ENCODE data around the gene GPATCH8. TPM values are rescaled to one million over a fixed set of nuclear protein-coding genes. Genes with fewer than 3 reads are reported as not detected.

Gene GPATCH8
- total and polyA plus RNA-seq, 9 of the 15 experiments (the other 6 are each of a cell fraction or from before 2014, with no cell fraction given): 10.6 to 29.6 (median 13.2) TPM

DNA sequence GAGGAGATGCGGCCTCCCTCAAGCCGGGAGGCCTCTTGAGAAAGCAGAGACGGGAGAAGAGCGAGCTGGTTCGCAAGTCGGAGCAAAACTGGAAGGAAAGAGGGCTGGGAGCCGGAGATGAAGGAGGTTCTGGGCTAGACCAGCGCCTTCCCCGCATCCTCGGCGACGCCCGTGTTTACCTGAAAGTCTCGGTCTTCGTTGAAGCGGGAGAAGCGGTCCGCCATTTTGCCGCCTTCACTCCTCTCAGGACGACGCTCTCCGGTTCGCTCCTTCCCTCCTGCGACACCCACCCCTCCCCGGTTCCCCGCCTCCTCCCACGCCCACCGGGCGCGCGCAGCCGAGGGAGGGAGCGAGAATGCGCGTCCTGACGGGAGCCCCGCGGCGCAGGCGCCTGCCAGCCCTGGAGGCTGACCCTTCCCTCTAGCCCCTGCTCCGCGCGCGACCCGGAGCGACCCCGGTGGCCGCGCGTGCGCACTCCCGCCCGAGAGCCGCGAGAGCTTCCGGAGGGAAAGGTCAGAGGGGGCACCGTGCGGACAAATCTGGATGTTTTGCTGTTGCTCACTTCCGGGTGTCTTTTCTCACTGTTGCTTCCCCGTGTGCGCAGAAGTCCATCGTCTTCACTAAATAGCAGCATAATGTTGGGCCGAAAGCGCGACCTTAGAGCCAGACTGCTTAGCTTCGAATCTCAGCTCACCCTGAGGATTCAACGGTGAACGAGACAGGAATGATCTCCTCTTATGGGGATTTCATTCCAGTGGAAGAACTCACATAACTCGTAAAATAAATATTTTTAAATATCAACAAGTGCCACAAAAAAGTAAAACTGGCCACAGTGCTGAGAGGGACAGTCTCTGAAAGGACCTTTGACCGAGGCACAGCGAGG is at the start of gene GPATCH8 (continued):
- TF ChIP-seq BCL6 (CRISPR knock-in tag; IDR thresholded peaks at IDR 0.05) (no peak), ZC3H11A (IDR thresholded peaks at IDR 0.05; ENCODE audit: low read depth, low read length) (no peak), ZNF77 (CRISPR knock-in tag; IDR thresholded peaks at IDR 0.05) (no peak), ZNF3 (CRISPR knock-in tag; IDR thresholded peaks at IDR 0.05) (no peak), GATAD2B (IDR thresholded peaks at IDR 0.05; ENCODE audit: borderline replicate concordance) (no peak), HDAC6 (IDR thresholded peaks at IDR 0.05; ENCODE audit: low read depth, low read length) (no peak), CSDE1 (IDR thresholded peaks at IDR 0.05) (no peak), NFIC (IDR thresholded peaks at IDR 0.05) (no peak), RBBP5 (IDR thresholded peaks at IDR 0.05; ENCODE audit: borderline replicate concordance, insufficient read depth, low read length, poor library complexity, severe bottlenecking) (peak; percentile 95), BMI1 (IDR thresholded peaks at IDR 0.05; ENCODE audit: low read length) (no peak), NR1H2 (CRISPR knock-in tag; IDR thresholded peaks at IDR 0.05) (no peak), SRSF1 (IDR thresholded peaks at IDR 0.05; ENCODE audit: low read depth, low read length) (no peak), CREB1 (IDR thresholded peaks at IDR 0.05) (no peak; the same call in 1 of the 2 replicates), CREB1 (CRISPR knock-in tag; IDR thresholded peaks at IDR 0.05) (peak; percentile 66), HDGF (IDR thresholded peaks at IDR 0.05) (no peak), SIX5 (IDR thresholded peaks at IDR 0.05; ENCODE audit: borderline replicate concordance in 1 of 2, insufficient read depth in 1 of 2, low read depth in 1 of 2, low read length in 2 of 2) (no peak), KAT8 (IDR thresholded peaks at IDR 0.05; ENCODE audit: low read depth) (no peak), ZNF41 (CRISPR knock-in tag; conservative IDR thresholded peaks at IDR 0.05) (no peak; the same call in 1 of the 2 replicates), MCM2 (IDR thresholded peaks at IDR 0.05; ENCODE audit: low read depth) (no peak), PYGO2 (tag; IDR thresholded peaks at IDR 0.05) (no peak)
- TF ChIP-seq, protein P1, sequence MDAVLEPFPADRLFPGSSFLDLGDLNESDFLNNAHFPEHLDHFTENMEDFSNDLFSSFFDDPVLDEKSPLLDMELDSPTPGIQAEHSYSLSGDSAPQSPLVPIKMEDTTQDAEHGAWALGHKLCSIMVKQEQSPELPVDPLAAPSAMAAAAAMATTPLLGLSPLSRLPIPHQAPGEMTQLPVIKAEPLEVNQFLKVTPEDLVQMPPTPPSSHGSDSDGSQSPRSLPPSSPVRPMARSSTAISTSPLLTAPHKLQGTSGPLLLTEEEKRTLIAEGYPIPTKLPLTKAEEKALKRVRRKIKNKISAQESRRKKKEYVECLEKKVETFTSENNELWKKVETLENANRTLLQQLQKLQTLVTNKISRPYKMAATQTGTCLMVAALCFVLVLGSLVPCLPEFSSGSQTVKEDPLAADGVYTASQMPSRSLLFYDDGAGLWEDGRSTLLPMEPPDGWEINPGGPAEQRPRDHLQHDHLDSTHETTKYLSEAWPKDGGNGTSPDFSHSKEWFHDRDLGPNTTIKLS (IDR thresholded peaks at IDR 0.05; ENCODE audit: borderline replicate concordance, low read depth): 0 out of 2 replicates have a peak, but pooled peaks have one; percentile 29
- TF ChIP-seq, protein P2, sequence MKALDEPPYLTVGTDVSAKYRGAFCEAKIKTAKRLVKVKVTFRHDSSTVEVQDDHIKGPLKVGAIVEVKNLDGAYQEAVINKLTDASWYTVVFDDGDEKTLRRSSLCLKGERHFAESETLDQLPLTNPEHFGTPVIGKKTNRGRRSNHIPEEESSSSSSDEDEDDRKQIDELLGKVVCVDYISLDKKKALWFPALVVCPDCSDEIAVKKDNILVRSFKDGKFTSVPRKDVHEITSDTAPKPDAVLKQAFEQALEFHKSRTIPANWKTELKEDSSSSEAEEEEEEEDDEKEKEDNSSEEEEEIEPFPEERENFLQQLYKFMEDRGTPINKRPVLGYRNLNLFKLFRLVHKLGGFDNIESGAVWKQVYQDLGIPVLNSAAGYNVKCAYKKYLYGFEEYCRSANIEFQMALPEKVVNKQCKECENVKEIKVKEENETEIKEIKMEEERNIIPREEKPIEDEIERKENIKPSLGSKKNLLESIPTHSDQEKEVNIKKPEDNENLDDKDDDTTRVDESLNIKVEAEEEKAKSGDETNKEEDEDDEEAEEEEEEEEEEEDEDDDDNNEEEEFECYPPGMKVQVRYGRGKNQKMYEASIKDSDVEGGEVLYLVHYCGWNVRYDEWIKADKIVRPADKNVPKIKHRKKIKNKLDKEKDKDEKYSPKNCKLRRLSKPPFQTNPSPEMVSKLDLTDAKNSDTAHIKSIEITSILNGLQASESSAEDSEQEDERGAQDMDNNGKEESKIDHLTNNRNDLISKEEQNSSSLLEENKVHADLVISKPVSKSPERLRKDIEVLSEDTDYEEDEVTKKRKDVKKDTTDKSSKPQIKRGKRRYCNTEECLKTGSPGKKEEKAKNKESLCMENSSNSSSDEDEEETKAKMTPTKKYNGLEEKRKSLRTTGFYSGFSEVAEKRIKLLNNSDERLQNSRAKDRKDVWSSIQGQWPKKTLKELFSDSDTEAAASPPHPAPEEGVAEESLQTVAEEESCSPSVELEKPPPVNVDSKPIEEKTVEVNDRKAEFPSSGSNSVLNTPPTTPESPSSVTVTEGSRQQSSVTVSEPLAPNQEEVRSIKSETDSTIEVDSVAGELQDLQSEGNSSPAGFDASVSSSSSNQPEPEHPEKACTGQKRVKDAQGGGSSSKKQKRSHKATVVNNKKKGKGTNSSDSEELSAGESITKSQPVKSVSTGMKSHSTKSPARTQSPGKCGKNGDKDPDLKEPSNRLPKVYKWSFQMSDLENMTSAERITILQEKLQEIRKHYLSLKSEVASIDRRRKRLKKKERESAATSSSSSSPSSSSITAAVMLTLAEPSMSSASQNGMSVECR (CRISPR knock-in tag; IDR thresholded peaks at IDR 0.05): no peak
- TF ChIP-seq, protein P3, sequence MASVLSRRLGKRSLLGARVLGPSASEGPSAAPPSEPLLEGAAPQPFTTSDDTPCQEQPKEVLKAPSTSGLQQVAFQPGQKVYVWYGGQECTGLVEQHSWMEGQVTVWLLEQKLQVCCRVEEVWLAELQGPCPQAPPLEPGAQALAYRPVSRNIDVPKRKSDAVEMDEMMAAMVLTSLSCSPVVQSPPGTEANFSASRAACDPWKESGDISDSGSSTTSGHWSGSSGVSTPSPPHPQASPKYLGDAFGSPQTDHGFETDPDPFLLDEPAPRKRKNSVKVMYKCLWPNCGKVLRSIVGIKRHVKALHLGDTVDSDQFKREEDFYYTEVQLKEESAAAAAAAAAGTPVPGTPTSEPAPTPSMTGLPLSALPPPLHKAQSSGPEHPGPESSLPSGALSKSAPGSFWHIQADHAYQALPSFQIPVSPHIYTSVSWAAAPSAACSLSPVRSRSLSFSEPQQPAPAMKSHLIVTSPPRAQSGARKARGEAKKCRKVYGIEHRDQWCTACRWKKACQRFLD (CRISPR knock-in tag; IDR thresholded peaks at IDR 0.05): peak; percentile 93

All from K562 (cell line).